MM.1S (cell line): ENCODE measurements around the gene PTPRD.

Source experiments
- DNase-seq: peaks from one replicate; pipeline ENCODE4 v3.0.0-alpha.2; 2015
- H2AFZ ChIP-seq: fragments of 300-600 bp; sonication (generic); 2 replicates; pipeline ENCODE4 v1.6.0; 2016; ENCODE audit warnings: antibody characterized with exemption, low read length
- H3F3A ChIP-seq: fragments of 300-600 bp; sonication (generic); 2 replicates; pipeline ENCODE4 v1.6.1; 2016; ENCODE audit warnings: mild to moderate bottlenecking, antibody characterized with exemption, low read length, moderate library complexity, mixed read lengths; ENCODE audit not compliant: insufficient read depth
- H3K27ac ChIP-seq: fragments of 300-600 bp; sonication (generic); 2 replicates; pipeline ENCODE4 v1.5.1; 2016; ENCODE audit warnings: mild to moderate bottlenecking, low read length
- H3K27me3 ChIP-seq: fragments of 300-600 bp; sonication (generic); replicated peaks from 2 replicates; pipeline ENCODE4 v1.6.0; 2016; ENCODE audit warnings: low read length; ENCODE audit not compliant: insufficient read depth
- H3K36me3 ChIP-seq: fragments of 300-600 bp; sonication (generic); replicated peaks from 2 replicates; pipeline ENCODE4 v1.6.1; 2016; ENCODE audit warnings: mild to moderate bottlenecking, low read length, mixed read lengths; ENCODE audit not compliant: insufficient read depth
- H3K4me1 ChIP-seq: fragments of 300-600 bp; sonication (generic); 2 replicates; pipeline ENCODE4 v1.6.1; 2016; ENCODE audit warnings: low read length, mixed read lengths
- H3K4me2 ChIP-seq: fragments of 300-600 bp; sonication (generic); 2 replicates; pipeline ENCODE4 v1.6.0; 2016; ENCODE audit warnings: low read depth, low read length
- H3K4me3 ChIP-seq: fragments of 300-600 bp; sonication (generic); 2 replicates; pipeline ENCODE4 v1.5.1; 2016; ENCODE audit warnings: low read length, mixed read lengths
- H3K79me2 ChIP-seq: fragments of 300-600 bp; sonication (generic); 2 replicates; pipeline ENCODE4 v1.6.1; 2016; ENCODE audit warnings: mixed run types, low read length, mixed read lengths
- H3K9ac ChIP-seq: fragments of 300-600 bp; sonication (generic); 2 replicates; pipeline ENCODE4 v1.6.1; 2016; ENCODE audit warnings: low read length, mixed read lengths
- H3K9me2 ChIP-seq: fragments of 300-600 bp; sonication (generic); replicated peaks from 2 replicates; pipeline ENCODE4 v1.6.1; 2016; ENCODE audit warnings: mild to moderate bottlenecking, low read length, mixed read lengths; ENCODE audit not compliant: insufficient read depth
- H3K9me3 ChIP-seq: fragments of 300-600 bp; sonication (generic); replicated peaks from 2 replicates; pipeline ENCODE4 v1.6.1; 2016; ENCODE audit warnings: mild to moderate bottlenecking, low read length, mixed read lengths; ENCODE audit not compliant: insufficient read depth
- H4K20me1 ChIP-seq: fragments of 300-600 bp; sonication (generic); 2 replicates; pipeline ENCODE4 v1.6.1; 2016; ENCODE audit warnings: mild to moderate bottlenecking, low read length, moderate library complexity, mixed read lengths; ENCODE audit not compliant: insufficient read depth
- CTCF ChIP-seq: fragments of 300-600 bp; sonication (generic); IDR thresholded peaks from 2 replicates; pipeline ENCODE4 v1.5.1; 2016; ENCODE audit warnings: antibody characterized with exemption, low read length, mixed read lengths
- EZH2 ChIP-seq: fragments of 300-600 bp; sonication (generic); optimal IDR thresholded peaks from 2 replicates; pipeline ENCODE3; 2017; ENCODE audit warnings: low read depth, mild to moderate bottlenecking, antibody characterized with exemption, low read length, mixed read lengths
- EZH2phosphoT487 ChIP-seq: fragments of 300-600 bp; sonication (generic); IDR thresholded peaks from 2 replicates; pipeline ENCODE4 v1.6.1; 2018; ENCODE audit warnings: antibody characterized with exemption, low read length

The PTPRD gene

GRCh38 chr9:9881692-9882091, 731.1 kb downstream of the PTPRD start:
- no peak for DNase-seq
- Histone ChIP-seq H3K4me1 (no peaks in the 10 kb centered on the region), H3K9me3 (no peaks in the 10 kb centered on the region), H3K9ac (no peak overlapping the region), H3K9me2 (no peaks in the 10 kb centered on the region), H3F3A (no peaks in the 10 kb centered on the region), H3K4me3 (no peak overlapping the region), H3K4me2 (no peak overlapping the region), H2AFZ (no peak overlapping the region), H3K79me2 (no peaks in the 10 kb centered on the region), H4K20me1 (no peaks in the 10 kb centered on the region), H3K27me3 (no peaks in the 10 kb centered on the region), H3K36me3 (no peaks in the 10 kb centered on the region), H3K27ac (no peak overlapping the region)
- TF ChIP-seq EZH2phosphoT487 (no peak), EZH2 (no peak), CTCF (no peak)

GRCh38 chr9:9874270-9874669, 738.5 kb downstream of the PTPRD start:
- Histone ChIP-seq H3K9ac (no peak overlapping the region), H3K4me2 (no peak overlapping the region), H3K36me3 (no peaks in the 10 kb centered on the region), H3K9me2 (no peaks in the 10 kb centered on the region), H3K9me3 (no peaks in the 10 kb centered on the region), H3K4me3 (no peak overlapping the region), H3K4me1 (no peaks in the 10 kb centered on the region), H3K27me3 (no peaks in the 10 kb centered on the region), H4K20me1 (no peaks in the 10 kb centered on the region), H3K79me2 (no peaks in the 10 kb centered on the region), H3K27ac (no peak overlapping the region), H3F3A (no peaks in the 10 kb centered on the region), H2AFZ (no peak overlapping the region)
- TF ChIP-seq EZH2phosphoT487 = no peak
- no peak for TF ChIP-seq EZH2
- no peak for TF ChIP-seq CTCF
- DNase-seq = no peak

- H3K79me2 ChIP-seq = no peaks in the 10 kb centered on the region
- no peaks in the 10 kb centered on the region for H4K20me1 ChIP-seq
- H3K4me2 ChIP-seq = no peak overlapping the region
- no peaks in the 10 kb centered on the region for H3K9me3 ChIP-seq
- TF ChIP-seq EZH2 (no peak), EZH2phosphoT487 (no peak), CTCF (no peak)
- H3K27me3 ChIP-seq = no peaks in the 10 kb centered on the region
- H3K4me3 ChIP-seq = no peak overlapping the region
- no peaks in the 10 kb centered on the region for H3F3A ChIP-seq
- no peak overlapping the region for H3K9ac ChIP-seq
- H3K9me2 ChIP-seq = no peaks in the 10 kb centered on the region
- DNase-seq = no peak
- no peaks in the 10 kb centered on the region for H3K4me1 ChIP-seq
- no peaks in the 10 kb centered on the region for H3K36me3 ChIP-seq
- H3K27ac ChIP-seq = no peak overlapping the region
- no peak overlapping the region for H2AFZ ChIP-seq
These were observed 750.5 kb downstream of the PTPRD start for GRCh38 chr9:9862235-9862810.
